Common myeloid progenitor, CD34-positive (primary cell): ENCODE data around the gene ABHD15.

Source experiments
- CTCF ChIA-PET: fragments of 350-600 bp; sonication (Branson Sonifier 250); formaldehyde crosslinking; loops from one replicate; lab custom pipeline; 2021; ENCODE audit warnings: antibody characterized with exemption; lab: Charles Lee
- POLR2A ChIA-PET: fragments of 350-600 bp; sonication (Branson Sonifier 250); formaldehyde crosslinking; loops from one replicate; lab custom pipeline; 2021; ENCODE audit warnings: antibody characterized with exemption; lab: Charles Lee
- DNase-seq, 3 donors: peaks; one replicate each; pipeline versions ENCODE4 v3.0.0 to v3.0.0-alpha.2; 2013
- H3K27ac ChIP-seq, 2 experiments: 1 replicate in 1 of 2; 2 replicates in 1 of 2; pipeline ENCODE4 v1.7.0; 2013; ENCODE audit warnings: inconsistent platforms in 2 of 2, low read length in 2 of 2, mild to moderate bottlenecking in 2 of 2, low read depth in 1 of 2, moderate library complexity in 1 of 2; ENCODE audit not compliant: severe bottlenecking in 2 of 2, insufficient read depth in 1 of 2, poor library complexity in 1 of 2
- H3K27me3 ChIP-seq, 5 experiments: replicated peaks in 2 of 5; 1 replicate in 3 of 5; 2 replicates in 2 of 5; pipeline versions ENCODE4 v1.6.1 to v1.7.0; 2013; ENCODE audit warnings: low read length in 4 of 5, mild to moderate bottlenecking in 2 of 5, moderate library complexity in 2 of 5, inconsistent platforms in 1 of 5; ENCODE audit not compliant: insufficient read depth in 5 of 5, control insufficient read depth in 4 of 5
- H3K36me3 ChIP-seq, 4 experiments: 1 replicate in 2 of 4; 2 replicates in 2 of 4; pipeline versions ENCODE4 v1.6.1 to v1.7.0; 2013; ENCODE audit warnings: low read length in 3 of 4, control low read depth in 1 of 4, mild to moderate bottlenecking in 1 of 4; ENCODE audit not compliant: control insufficient read depth in 4 of 4, insufficient read depth in 4 of 4
- H3K4me1 ChIP-seq, 4 experiments: 1 replicate in 3 of 4; 2 replicates in 1 of 4; pipeline versions ENCODE4 v1.6.1 to v1.7.1; 2013; ENCODE audit warnings: low read length in 3 of 4, mild to moderate bottlenecking in 3 of 4, control low read depth in 1 of 4, inconsistent platforms in 1 of 4, moderate library complexity in 1 of 4; ENCODE audit not compliant: control insufficient read depth in 4 of 4, insufficient read depth in 4 of 4; ENCODE audit errors: control extremely low read depth in 1 of 4
- H3K4me3 ChIP-seq, 7 experiments: 1 replicate in 4 of 7; 2 replicates in 3 of 7; pipeline versions ENCODE4 v1.5.1 to v1.7.0; 2013; ENCODE audit warnings: mild to moderate bottlenecking in 7 of 7, low read length in 6 of 7, moderate library complexity in 6 of 7, inconsistent platforms in 2 of 7, low read depth in 2 of 7, control low read depth in 1 of 7; ENCODE audit not compliant: insufficient read depth in 4 of 7, control insufficient read depth in 1 of 7; ENCODE audit errors: extremely low read depth in 1 of 7
- H3K9me3 ChIP-seq, 5 experiments: 1 replicate in 4 of 5; 2 replicates in 1 of 5; pipeline versions ENCODE4 v1.6.1 to v1.7.1; 2013; ENCODE audit warnings: low read length in 4 of 5, mild to moderate bottlenecking in 2 of 5, inconsistent platforms in 1 of 5, low read depth in 1 of 5, moderate library complexity in 1 of 5; ENCODE audit not compliant: control insufficient read depth in 4 of 5, insufficient read depth in 2 of 5; ENCODE audit errors: control extremely low read depth in 1 of 5
- WGBS: methylation state at CpG from one replicate; pipeline ENCODE4 v1.1.5; 2013; ENCODE audit not compliant: insufficient coverage; 5-methylcytosine and 5-hydroxymethylcytosine counted together

ABHD15 gene

GRCh38 chr17:29555840-29556239 is 11.0 kb downstream of the ABHD15 start:
- Histone ChIP-seq H3K27me3 (no peaks in the 10 kb centered on the region), H3K4me1 (peaks cover 6 to 29% (median 21%) of the 10 kb centered on the region in 4 experiments), H3K36me3 (no peaks in the 10 kb centered on the region), H3K9me3 (no peaks in the 10 kb centered on the region), H3K4me3 (no peak overlapping the region), H3K27ac (no peak overlapping the region)
- ChIA-PET POLR2A (no interaction called here), CTCF (interaction anchor here (1.0 to 2.8 kb wide), 4 partner anchors 13 to 51 kb away, joined by 3 to 11 read pairs (median 4); no protein-coding TSS in a partner anchor)
- WGBS: 100% methylated on average over 2 of the region's 3 CpGs
- DNase-seq: no peak

GRCh38 chr17:29549177-29549923 is 17.5 kb downstream of the ABHD15 start:
- POLR2A ChIA-PET: no interaction called here
- CTCF ChIA-PET: interaction anchor here (0.8 to 3.2 kb wide), 3 partner anchors 7 to 16 kb away, joined by 4 to 9 read pairs (median 4); no protein-coding TSS in a partner anchor
- H3K27ac ChIP-seq: no peak overlapping the region

GRCh38 chr17:29546830-29547229 is 20.0 kb downstream of the ABHD15 start:
- no peak for DNase-seq
- H3K27me3 ChIP-seq: no peaks in the 10 kb centered on the region
- H3K36me3 ChIP-seq: peaks cover 9 to 28% (median 17%) of the 10 kb centered on the region in 4 experiments
- no peak overlapping the region for H3K4me3 ChIP-seq
- H3K27ac ChIP-seq: no peak overlapping the region
- ChIA-PET CTCF (no interaction called here), POLR2A (interaction anchor here (0.6 kb wide), 1 partner anchor 163 kb away, joined by 3 read pairs; no protein-coding TSS in a partner anchor)
- peaks cover 0 to 11% (median 7%) of the 10 kb centered on the region in 4 experiments for H3K4me1 ChIP-seq
- 100% methylated on average over 1 of the region's 1 CpG for WGBS
- no peaks in the 10 kb centered on the region for H3K9me3 ChIP-seq

More at GRCh38 chr17:29549177-29549923, 17.5 kb downstream of the ABHD15 start:
- H3K27me3 ChIP-seq: no peaks in the 10 kb centered on the region
- peak overlapping the region in 1 of 7 experiments; percentile 8 for H3K4me3 ChIP-seq
- 27% methylated on average over 3 of the region's 5 CpGs for WGBS
- no peaks in the 10 kb centered on the region for H3K9me3 ChIP-seq
- H3K36me3 ChIP-seq: peaks cover 0 to 7% (median 4%) of the 10 kb centered on the region in 4 experiments
- peak in 2 of 3 donors; percentile 55 to 65 for DNase-seq
- H3K4me1 ChIP-seq: peaks cover 0 to 11% (median 7%) of the 10 kb centered on the region in 4 experiments

GRCh38 chr17:29546085-29546484 is 20.8 kb downstream of the ABHD15 start:
- no peak overlapping the region for H3K4me3 ChIP-seq
- POLR2A ChIA-PET: no interaction called here
- H3K4me1 ChIP-seq: peaks cover 0 to 11% (median 7%) of the 10 kb centered on the region in 4 experiments
- WGBS: no CpG with 5 or more reads among the region's 1 CpG
- CTCF ChIA-PET: interaction anchor here (0.9 to 1.5 kb wide), 5 partner anchors 9 to 176 kb away, joined by 3 to 4 read pairs (median 3); no protein-coding TSS in a partner anchor
- H3K27me3 ChIP-seq: no peaks in the 10 kb centered on the region
- DNase-seq: peak in 2 of 3 donors; percentile 62 to 72
- peak overlapping the region in 1 of 2 experiments; percentile 29 for H3K27ac ChIP-seq
- no peaks in the 10 kb centered on the region for H3K9me3 ChIP-seq
- peaks cover 9 to 28% (median 17%) of the 10 kb centered on the region in 4 experiments for H3K36me3 ChIP-seq

- Histone ChIP-seq H3K9me3 (no peaks in the 10 kb centered on the region), H3K36me3 (peaks cover 9 to 28% (median 20%) of the 10 kb centered on the region in 4 experiments), H3K27ac (no peak overlapping the region), H3K27me3 (no peaks in the 10 kb centered on the region), H3K4me1 (peaks cover 0 to 3% (median 1%) of the 10 kb centered on the region in 4 experiments), H3K4me3 (no peak overlapping the region)
- ChIA-PET POLR2A (no interaction called here), CTCF (interaction anchor here (1.2 kb wide), 1 partner anchor 13 kb away, joined by 3 read pairs; no protein-coding TSS in a partner anchor)
- no peak for DNase-seq
- 100% methylated on average over 2 of the region's 4 CpGs for WGBS
Observed at GRCh38 chr17:29544066-29544465, 22.8 kb downstream of the ABHD15 start.

- POLR2A ChIA-PET: no interaction called here
- H3K36me3 ChIP-seq: peaks cover 16 to 55% (median 31%) of the 10 kb centered on the region in 4 experiments
- 92% methylated on average over 4 of the region's 8 CpGs for WGBS
- H3K4me3 ChIP-seq: no peak overlapping the region
- no peaks in the 10 kb centered on the region for H3K4me1 ChIP-seq
- no peak overlapping the region for H3K27ac ChIP-seq
- no peaks in the 10 kb centered on the region for H3K27me3 ChIP-seq
- CTCF ChIA-PET: interaction anchor here (0.9 to 4.6 kb wide), 10 partner anchors 10 to 389 kb away, joined by 3 to 22 read pairs (median 4); no protein-coding TSS in a partner anchor
- H3K9me3 ChIP-seq: no peaks in the 10 kb centered on the region
- no peak for DNase-seq
Observed at GRCh38 chr17:29533976-29534375, 32.9 kb downstream of the ABHD15 start.

- Histone ChIP-seq H3K9me3 (no peaks in the 10 kb centered on the region), H3K27ac (no peak overlapping the region), H3K4me3 (no peak overlapping the region), H3K27me3 (no peaks in the 10 kb centered on the region), H3K4me1 (no peaks in the 10 kb centered on the region), H3K36me3 (peaks cover 22 to 56% (median 29%) of the 10 kb centered on the region in 4 experiments)
- DNase-seq: peak in 1 of 3 donors; percentile 3
- 100% methylated on average over 2 of the region's 3 CpGs for WGBS
- ChIA-PET CTCF (no interaction called here), POLR2A (no interaction called here)
Observed at GRCh38 chr17:29526322-29526721, 40.5 kb downstream of the ABHD15 start.
